ENCODE results near the gene SORCS3.

GRCh38 chr10:104894681-104895080 is 253.6 kb downstream of the SORCS3 start:
- TF ChIP-seq POLR2AphosphoS5 (IDR thresholded peaks at IDR 0.05; ENCODE audit: low read depth) (no peak), CTCF (IDR thresholded peaks at IDR 0.05; ENCODE audit: insufficient read depth, low read length) (no peak), REST (IDR thresholded peaks at IDR 0.05; ENCODE audit: insufficient replicate concordance, low read depth) (no peak), GABPA (IDR thresholded peaks at IDR 0.05; ENCODE audit: low read depth) (no peak), SPI1 (IDR thresholded peaks at IDR 0.05; ENCODE audit: borderline replicate concordance, low read depth) (no peak)

Measured in HL-60 (cell line).